HG02981 (cell line): ENCODE measurements around the gene ARL6.
A peak's percentile ranks its signal among the peaks of the same experiment; 100 is the strongest.

Experiments used
- ATAC-seq: cut with Tn5 transposase; IDR thresholded peaks from one replicate; pipeline ENCODE4 v1.9.1; 2021; ENCODE audit warnings: mild to moderate bottlenecking, moderate library complexity; ENCODE audit not compliant: unreplicated experiment

The ARL6 gene

GRCh38 chr3:97764407-97765238, at the start of gene ARL6:
Gene ARL6 (plus strand): TSS chr3:97764758. CDS start chr3:97768108, 3,350 bp downstream.
- peak; percentile 93 for ATAC-seq

- peak; percentile 96 for ATAC-seq
Observed at GRCh38 chr3:97719156-97719821, 45.3 kb upstream of the ARL6 start.

- no peak for ATAC-seq
Observed at GRCh38 chr3:97720417-97720816, 44.1 kb upstream of the ARL6 start.

GRCh38 chr3:97721446-97721845, 43.1 kb upstream of the ARL6 start:
- ATAC-seq = no peak

- no peak for ATAC-seq
Observed at GRCh38 chr3:97736928-97737327, 27.6 kb upstream of the ARL6 start.

- ATAC-seq = no peak
Observed at GRCh38 chr3:97738761-97739160, 25.8 kb upstream of the ARL6 start.

GRCh38 chr3:97742036-97742435, 22.5 kb upstream of the ARL6 start:
- ATAC-seq = no peak

GRCh38 chr3:97744289-97744688, 20.3 kb upstream of the ARL6 start:
- ATAC-seq = no peak

GRCh38 chr3:97763586-97764406, 762 bp upstream of the ARL6 start:
- peak; percentile 44 for ATAC-seq

- ATAC-seq = no peak
Observed at GRCh38 chr3:97765336-97765735, 778 bp downstream of the ARL6 start.

GRCh38 chr3:97772926-97773325, 8.4 kb downstream of the ARL6 start:
- ATAC-seq = no peak

GRCh38 chr3:97778152-97778551, 13.6 kb downstream of the ARL6 start:
- no peak for ATAC-seq

GRCh38 chr3:97793420-97794019, 29.0 kb downstream of the ARL6 start:
- ATAC-seq = no peak

GRCh38 chr3:97795951-97796350, 31.4 kb downstream of the ARL6 start:
- no peak for ATAC-seq

GRCh38 chr3:97804471-97804870, 39.9 kb downstream of the ARL6 start:
- ATAC-seq = no peak

GRCh38 chr3:97810779-97811390, 46.3 kb downstream of the ARL6 start:
- no peak for ATAC-seq

GRCh38 chr3:97815149-97815917, 50.8 kb downstream of the ARL6 start:
- ATAC-seq = no peak

- no peak for ATAC-seq
Observed at GRCh38 chr3:97816811-97817210, 52.3 kb downstream of the ARL6 start.

GRCh38 chr3:97817965-97818364, 53.4 kb downstream of the ARL6 start:
- ATAC-seq = no peak

- no peak for ATAC-seq
Observed at GRCh38 chr3:97820780-97821179, 56.2 kb downstream of the ARL6 start.
